ENCODE data around the gene FBXO45.

GRCh38 chr3:196625331-196625730, 56.9 kb downstream of the FBXO45 start:
- no peak for TF ChIP-seq POLR2A (IDR thresholded peaks at IDR 0.05)
- no peak for TF ChIP-seq CTCF (IDR thresholded peaks at IDR 0.05)

All from testis (tissue), 2 donors.